ENCODE data around the gene PLXNA1.

DNA sequence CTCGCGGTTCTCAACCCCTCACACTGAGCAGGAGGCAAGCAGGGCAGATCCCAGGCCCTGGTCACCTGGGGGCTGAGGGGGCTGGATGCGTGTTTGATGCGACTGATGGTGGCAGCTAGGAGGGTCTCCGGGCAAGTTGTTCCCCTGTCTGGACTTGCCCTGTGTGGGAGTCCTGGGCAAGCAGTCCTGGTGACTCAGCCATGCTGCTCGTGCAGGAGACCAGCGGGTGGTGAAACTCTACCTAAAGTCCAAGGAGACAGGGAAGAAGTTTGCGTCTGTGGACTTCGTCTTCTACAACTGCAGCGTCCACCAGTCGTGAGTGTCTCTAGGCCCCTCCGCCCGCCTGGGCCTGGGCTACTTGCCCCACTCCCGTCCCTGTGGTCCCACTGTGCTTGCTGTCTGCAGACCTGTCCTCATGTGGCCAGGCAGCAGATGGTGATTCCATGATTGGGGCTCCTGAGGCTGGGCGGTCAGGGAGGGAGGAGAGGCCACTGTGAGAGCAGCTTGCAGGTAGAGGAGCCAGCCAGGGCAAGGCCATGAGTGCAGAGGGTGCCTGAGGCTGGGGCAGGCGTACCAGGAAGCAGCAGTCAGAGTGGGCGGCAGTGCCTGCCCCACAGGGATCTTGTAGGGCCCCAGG lies 23.1 kb downstream of the PLXNA1 start:
- TF ChIP-seq, protein P1, sequence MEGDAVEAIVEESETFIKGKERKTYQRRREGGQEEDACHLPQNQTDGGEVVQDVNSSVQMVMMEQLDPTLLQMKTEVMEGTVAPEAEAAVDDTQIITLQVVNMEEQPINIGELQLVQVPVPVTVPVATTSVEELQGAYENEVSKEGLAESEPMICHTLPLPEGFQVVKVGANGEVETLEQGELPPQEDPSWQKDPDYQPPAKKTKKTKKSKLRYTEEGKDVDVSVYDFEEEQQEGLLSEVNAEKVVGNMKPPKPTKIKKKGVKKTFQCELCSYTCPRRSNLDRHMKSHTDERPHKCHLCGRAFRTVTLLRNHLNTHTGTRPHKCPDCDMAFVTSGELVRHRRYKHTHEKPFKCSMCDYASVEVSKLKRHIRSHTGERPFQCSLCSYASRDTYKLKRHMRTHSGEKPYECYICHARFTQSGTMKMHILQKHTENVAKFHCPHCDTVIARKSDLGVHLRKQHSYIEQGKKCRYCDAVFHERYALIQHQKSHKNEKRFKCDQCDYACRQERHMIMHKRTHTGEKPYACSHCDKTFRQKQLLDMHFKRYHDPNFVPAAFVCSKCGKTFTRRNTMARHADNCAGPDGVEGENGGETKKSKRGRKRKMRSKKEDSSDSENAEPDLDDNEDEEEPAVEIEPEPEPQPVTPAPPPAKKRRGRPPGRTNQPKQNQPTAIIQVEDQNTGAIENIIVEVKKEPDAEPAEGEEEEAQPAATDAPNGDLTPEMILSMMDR (tag by site-specific recombination; IDR thresholded peaks at IDR 0.05) = no peak
- TF ChIP-seq, protein P2, sequence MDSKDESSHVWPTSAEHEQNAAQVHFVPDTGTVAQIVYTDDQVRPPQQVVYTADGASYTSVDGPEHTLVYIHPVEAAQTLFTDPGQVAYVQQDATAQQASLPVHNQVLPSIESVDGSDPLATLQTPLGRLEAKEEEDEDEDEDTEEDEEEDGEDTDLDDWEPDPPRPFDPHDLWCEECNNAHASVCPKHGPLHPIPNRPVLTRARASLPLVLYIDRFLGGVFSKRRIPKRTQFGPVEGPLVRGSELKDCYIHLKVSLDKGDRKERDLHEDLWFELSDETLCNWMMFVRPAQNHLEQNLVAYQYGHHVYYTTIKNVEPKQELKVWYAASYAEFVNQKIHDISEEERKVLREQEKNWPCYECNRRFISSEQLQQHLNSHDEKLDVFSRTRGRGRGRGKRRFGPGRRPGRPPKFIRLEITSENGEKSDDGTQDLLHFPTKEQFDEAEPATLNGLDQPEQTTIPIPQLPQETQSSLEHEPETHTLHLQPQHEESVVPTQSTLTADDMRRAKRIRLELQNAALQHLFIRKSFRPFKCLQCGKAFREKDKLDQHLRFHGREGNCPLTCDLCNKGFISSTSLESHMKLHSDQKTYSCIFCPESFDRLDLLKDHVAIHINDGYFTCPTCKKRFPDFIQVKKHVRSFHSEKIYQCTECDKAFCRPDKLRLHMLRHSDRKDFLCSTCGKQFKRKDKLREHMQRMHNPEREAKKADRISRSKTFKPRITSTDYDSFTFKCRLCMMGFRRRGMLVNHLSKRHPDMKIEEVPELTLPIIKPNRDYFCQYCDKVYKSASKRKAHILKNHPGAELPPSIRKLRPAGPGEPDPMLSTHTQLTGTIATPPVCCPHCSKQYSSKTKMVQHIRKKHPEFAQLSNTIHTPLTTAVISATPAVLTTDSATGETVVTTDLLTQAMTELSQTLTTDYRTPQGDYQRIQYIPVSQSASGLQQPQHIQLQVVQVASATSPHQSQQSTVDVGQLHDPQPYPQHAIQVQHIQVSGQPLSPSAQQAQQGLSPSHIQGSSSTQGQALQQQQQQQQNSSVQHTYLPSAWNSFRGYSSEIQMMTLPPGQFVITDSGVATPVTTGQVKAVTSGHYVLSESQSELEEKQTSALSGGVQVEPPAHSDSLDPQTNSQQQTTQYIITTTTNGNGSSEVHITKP (tag by site-specific recombination; IDR thresholded peaks at IDR 0.05) = no peak
- TF ChIP-seq BCL11A (tag by site-specific recombination; IDR thresholded peaks at IDR 0.05; ENCODE audit: low read depth) = no peak
- TF ChIP-seq, protein P3, sequence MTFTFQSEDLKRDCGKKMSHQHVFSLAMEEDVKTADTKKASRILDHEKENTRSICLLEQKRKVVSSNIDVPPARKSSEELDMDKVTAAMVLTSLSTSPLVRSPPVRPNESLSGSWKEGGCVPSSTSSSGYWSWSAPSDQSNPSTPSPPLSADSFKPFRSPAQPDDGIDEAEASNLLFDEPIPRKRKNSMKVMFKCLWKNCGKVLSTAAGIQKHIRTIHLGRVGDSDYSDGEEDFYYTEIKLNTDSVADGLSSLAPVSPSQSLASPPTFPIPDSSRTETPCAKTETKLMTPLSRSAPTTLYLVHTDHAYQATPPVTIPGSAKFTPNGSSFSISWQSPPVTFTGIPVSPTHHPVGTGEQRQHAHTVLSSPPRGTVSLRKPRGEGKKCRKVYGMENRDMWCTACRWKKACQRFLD (tag by site-specific recombination; IDR thresholded peaks at IDR 0.05) = no peak
- TF ChIP-seq, protein P4, sequence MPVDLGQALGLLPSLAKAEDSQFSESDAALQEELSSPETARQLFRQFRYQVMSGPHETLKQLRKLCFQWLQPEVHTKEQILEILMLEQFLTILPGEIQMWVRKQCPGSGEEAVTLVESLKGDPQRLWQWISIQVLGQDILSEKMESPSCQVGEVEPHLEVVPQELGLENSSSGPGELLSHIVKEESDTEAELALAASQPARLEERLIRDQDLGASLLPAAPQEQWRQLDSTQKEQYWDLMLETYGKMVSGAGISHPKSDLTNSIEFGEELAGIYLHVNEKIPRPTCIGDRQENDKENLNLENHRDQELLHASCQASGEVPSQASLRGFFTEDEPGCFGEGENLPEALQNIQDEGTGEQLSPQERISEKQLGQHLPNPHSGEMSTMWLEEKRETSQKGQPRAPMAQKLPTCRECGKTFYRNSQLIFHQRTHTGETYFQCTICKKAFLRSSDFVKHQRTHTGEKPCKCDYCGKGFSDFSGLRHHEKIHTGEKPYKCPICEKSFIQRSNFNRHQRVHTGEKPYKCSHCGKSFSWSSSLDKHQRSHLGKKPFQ (tag by site-specific recombination; IDR thresholded peaks at IDR 0.05) = no peak
- no peak for TF ChIP-seq ZNF404 (tag by site-specific recombination; IDR thresholded peaks at IDR 0.05)
- no peak for TF ChIP-seq ZNF561 (tag by site-specific recombination; IDR thresholded peaks at IDR 0.05; ENCODE audit: borderline replicate concordance)
- TF ChIP-seq PRDM1 (tag by site-specific recombination; IDR thresholded peaks at IDR 0.05) = no peak

Measured in HEK293 (cell line).